Inferior parietal cortex (tissue), 1 donor: ENCODE results near the gene TENM3.
"Not testable (repeated sequence)": the region's sequence is repeated elsewhere in the genome, so short reads cannot be mapped to it uniquely, and the experiment has no call there.

Experiments
- DNase-seq: peaks from one replicate; pipeline ENCODE4 v3.0.0-alpha.2; 2016; ENCODE audit errors: extremely low spot score

The TENM3 gene

DNA sequence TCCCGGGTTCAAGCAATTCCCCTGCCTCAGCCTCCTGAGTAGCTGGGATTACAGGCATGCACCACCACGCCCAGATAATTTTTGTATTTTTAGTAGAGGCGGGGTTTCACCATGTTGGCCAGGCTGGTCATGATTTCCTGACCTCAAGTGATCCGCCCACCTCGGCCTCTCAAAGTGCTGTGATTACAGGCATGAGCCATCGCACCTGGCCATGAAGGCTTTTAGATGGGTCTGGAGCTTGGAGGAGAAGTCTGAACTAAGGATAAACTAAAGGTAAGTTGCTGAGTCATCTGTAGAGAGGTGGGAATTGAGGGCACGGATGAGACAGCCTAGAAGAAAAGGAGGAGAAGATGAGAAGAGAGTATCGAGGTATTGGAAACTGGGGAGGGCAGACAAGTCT is at the start of gene TENM3:
Gene TENM3, plus strand, starts transcription at position 199 of the 400 bp plus-strand sequence. CDS start 80,619 bp downstream, outside the sequence.
- not testable (repeated sequence) for DNase-seq

GRCh38 chr4:182194091-182194824 is 48.9 kb upstream of the TENM3 start:
- DNase-seq: no peak

DNA sequence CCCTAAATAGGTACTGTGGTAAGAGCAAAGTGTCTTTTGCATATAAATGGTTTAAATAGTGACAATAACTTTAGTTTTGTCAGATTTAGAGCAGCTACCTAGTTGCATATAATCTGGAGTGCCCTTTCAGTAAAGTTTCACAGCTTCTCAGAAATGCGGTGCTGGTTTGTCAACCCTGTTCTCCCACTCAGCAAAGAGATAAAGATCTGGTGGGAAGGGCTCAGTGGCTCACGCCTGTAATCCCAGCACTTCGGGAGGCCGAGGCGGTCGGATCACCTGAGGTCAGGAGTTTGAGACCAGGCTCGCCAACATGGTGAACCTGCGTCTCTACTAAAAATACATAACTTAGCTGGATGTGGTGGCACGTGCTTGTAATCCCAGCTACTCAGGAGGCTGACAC is 45.6 kb upstream of the TENM3 start:
- no peak for DNase-seq

DNA sequence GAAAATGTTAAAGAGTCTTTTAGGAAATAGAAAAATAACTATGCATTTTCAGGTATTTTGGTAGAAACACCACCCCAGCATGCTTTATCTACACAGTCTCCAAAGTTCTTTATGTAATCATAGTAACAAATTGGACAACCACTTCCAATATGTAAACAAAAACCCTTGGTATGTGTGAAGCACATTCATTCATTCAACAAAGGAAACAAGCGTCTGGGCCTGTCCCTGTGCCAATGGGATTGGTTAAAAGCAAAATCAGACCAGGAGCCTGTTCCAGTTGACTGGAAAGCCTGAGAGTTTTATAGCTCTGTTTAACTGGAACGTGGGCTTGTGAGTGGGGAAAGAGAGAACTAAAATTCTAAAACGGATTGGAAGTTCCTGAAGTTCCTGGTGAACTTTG is 41.3 kb upstream of the TENM3 start:
- no peak for DNase-seq

- DNase-seq: no peak
Observed at GRCh38 chr4:182202650-182203049, 40.6 kb upstream of the TENM3 start.

- DNase-seq: no peak
Observed at GRCh38 chr4:182203872-182204411, 39.3 kb upstream of the TENM3 start.

GRCh38 chr4:182205306-182205705 is 37.9 kb upstream of the TENM3 start:
- no peak for DNase-seq

GRCh38 chr4:182206266-182206665 is 36.9 kb upstream of the TENM3 start:
- no peak for DNase-seq

- no peak for DNase-seq
Observed at GRCh38 chr4:182206916-182207315, 36.3 kb upstream of the TENM3 start.

DNA sequence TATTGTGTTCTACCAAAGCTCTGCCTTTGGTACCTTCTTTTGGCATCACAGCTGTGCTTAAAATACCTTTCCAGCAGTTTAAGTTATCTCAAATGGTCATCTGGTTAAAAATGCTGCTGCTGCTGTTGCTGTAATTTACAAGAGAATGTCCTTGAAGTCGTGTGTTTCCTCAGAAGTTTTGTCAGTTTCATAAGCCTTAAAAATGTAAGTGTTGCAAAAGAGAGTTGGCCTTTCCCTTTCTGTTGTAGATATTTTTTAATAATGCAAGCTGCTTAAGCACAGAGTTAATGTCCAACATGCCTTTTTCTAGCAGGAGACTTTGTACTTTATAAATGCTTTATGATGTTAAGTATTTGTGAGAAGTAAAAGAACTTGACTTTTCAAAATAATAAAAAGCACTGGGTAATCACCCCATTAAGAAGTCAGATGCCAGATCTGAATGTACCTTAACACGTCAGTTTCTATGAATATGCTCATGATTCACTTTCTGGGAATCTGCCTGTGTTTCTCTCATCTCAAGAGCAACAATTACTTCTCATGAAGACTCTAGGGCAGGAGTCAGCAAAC is 35.3 kb upstream of the TENM3 start:
- no peak for DNase-seq

DNA sequence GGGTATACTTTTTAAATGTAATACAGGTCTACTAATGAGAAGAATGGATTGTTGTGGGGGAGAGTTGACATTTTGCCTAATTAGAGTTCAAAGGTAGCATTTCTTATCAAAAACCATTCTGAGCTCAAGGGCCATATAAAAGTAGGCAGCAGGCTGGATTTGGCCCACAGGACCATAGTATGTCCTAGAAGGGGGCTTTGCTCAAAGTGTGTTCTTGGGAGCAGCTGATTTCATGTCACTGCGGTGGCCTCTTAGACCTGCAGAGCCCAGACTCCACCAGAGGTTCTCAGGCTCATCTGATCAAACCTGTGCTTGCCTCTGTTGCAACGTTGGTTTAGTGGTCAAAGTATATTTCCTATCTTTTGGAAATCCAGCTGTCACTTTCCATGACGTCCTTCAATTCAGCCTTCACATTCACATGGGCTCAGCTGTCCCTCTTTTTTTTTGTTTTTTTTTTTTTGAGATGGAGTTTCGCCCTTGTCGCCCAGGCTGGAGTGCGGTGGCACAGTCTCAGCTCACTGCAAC is 34.6 kb upstream of the TENM3 start:
- no peak for DNase-seq

DNA sequence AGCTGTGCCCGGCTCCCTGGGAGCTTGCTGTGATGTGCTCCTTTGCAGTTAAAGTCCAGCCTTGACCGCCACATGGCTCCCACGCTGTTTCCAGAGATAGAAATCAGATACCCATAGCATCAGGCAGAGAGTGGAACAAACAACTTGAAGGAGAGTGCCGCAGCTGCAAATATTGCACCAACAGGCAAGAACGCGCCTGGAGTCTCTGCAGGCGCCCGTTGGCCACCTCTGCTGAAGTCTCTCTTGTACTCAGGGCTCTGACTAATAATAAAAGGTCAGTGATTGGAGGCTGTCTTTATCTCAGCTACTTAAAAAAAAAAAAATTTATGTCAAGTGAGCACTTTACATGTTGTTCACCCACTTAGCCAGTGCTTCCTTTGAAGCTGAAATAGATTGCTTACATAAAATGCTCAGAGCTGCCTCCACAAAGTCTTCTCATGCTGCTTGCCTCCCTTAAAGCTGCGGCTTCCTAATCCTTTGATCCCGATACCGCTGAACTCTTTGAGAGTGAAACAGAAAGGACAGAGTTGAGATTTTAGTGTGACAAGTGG is 30.9 kb upstream of the TENM3 start:
- no peak for DNase-seq

- no peak for DNase-seq
Observed at GRCh38 chr4:182213004-182213403, 30.2 kb upstream of the TENM3 start.

DNA sequence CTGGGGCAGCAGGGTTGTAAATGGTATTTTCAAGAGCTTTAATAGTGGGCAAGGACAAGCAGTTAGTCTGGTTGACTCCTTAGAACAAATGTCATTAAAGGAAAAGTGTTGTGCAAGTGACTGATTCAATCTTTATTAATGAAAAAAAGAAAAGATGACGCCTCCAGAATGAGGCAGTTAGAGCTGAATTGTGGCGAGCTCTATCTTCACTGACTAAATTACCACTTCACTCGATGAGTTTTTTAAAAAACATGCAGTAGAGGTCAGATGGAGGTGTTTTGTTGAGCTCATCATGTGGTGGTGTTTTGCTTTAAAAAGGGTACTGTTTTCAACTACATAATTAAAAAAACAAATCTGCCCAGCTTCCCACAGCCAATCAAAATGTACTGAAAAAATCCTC is 28.1 kb upstream of the TENM3 start:
- no peak for DNase-seq

GRCh38 chr4:182216005-182216404 is 27.2 kb upstream of the TENM3 start:
- DNase-seq: no peak

- DNase-seq: no peak
Observed at GRCh38 chr4:182219411-182220056, 23.7 kb upstream of the TENM3 start.

DNA sequence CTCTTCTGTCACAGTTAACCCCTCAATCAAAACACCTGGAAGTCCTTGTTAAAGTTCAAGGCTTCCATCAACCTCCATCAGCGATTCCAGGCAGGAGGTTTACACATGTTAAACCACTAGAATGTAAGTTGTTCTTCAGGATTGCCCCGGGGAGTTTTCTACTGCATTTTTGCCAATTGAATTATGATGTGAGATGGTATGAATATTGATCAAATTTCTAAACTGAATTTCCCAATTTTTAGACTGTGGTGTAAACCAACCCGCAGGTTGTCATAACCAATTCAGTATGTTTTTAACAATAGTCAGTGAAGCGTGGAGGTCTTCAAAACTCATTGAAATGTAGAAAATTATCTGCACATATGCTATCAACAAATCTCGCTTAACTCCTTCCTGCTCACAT is 21.2 kb upstream of the TENM3 start:
- DNase-seq: no peak

GRCh38 chr4:182222766-182223165 is 20.4 kb upstream of the TENM3 start:
- no peak for DNase-seq

DNA sequence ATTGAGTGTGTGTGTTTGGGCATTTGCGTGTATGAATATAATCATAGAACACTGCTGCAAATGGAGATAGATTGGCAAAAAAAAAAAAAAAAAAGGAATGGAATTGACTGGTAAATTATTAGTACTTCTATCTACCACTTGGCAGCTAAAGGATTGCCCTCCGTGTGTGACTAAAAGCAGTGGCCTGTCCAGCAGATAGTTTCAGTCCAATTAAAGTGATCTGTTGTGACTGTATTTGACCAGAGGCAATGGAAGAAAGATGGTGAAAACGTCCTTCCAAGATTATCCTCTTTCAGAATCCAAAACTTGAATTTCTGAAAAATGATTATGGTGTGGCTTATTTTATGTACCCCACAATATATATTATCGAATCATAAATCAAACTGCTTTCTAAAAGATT is 19.5 kb upstream of the TENM3 start:
- no peak for DNase-seq

DNA sequence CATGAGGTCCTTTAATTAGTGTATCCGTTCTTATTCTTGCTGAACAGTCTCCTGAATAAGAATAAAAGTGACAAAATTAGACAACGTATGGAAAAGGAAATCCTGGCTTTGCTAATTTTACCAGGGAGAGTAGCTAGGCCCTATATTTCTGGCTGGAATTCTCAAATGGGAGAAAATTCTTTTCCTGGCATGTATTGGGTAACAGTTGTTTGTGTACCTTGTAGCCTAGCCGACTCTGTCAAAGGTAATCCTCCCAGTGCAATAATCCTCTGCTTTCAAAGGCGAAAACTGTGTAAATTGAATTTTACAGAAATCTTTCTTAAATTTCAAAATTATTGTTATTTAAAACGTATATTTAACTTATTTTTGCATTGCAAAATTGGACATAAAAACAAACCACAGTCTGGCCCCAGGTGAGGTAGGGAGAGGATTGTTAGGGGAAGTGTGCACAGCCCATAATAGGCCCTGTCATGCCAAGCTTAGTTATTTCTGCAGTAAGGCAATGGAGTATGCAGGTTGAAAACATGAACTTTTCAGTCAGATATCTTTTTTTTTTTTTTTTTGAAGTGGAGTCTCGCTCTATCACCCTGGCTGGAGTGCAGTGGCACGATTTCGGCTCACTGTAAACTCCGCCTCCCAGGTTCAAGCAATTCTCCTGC is 18.9 kb upstream of the TENM3 start:
- DNase-seq: no peak

DNA sequence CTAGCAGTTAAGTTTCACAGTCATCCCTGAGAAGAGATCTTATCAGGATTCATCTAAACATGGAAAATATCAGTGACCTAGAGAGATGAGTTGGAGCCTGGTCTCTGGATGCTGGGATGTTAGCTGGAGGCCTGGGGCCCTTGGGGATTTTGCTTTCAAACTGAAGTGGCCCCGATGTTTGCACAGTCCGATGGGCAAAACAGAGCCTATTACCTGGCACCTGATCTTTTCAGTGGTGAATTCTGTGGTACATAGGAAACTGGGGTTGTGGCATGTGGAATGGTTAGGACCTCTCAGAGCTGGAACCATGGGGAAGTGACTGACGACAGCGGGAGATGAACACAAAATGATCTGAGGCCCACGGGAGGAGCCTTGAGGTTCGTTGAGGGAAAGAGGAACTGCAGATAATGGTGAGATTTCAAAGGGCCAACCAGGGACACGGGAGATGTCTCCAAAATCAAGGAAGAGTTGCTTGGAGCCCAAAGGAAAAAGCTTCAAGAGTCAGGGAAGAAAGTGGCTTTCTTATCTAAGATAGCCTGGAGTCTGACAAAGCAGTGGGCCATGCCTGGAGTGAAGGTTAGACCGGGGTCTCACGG is 17.8 kb upstream of the TENM3 start:
- no peak for DNase-seq
